GM04503 (cell line): ENCODE data around the gene UAP1L1.
"Not testable (repeated sequence)": the region's sequence is repeated elsewhere in the genome, so short reads cannot be mapped to it uniquely, and the experiment has no call there.

Source experiments
- DNase-seq: peaks from one replicate; pipeline ENCODE4 v3.0.0-alpha.2; 2012; ENCODE audit warnings: low read depth

The UAP1L1 gene

DNA sequence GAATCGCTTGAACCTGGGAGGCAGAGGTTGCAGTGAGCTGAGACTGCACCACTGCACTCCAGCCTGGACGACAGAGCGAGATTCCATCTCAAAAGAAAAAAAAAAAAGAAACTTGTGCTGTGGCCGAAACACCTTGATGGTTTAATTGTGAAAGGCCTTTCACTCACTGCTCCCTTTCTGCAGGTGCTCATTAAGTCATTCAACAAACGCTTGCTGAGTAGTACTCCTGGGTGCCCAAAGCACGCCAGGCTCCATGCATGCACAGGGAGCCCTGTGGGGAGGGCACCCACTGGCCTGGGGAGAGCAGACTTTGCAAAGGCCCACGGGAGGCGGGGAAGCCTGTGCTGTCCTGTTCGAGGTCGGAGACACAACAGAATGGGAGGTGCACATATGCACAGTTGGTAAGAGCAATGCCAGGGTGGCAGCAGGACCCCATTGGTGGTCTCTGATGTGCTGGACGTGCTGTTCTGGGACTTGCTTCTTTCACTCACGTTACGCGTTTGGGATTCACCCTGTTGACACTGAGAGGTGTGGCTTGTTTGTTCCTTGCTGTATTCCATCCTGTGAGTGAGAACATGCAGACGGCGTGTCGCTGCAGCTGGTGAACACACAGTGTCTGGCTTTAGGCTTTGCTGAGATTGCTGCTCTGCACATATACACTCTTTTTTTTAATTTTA lies 20.4 kb upstream of the UAP1L1 start:
- DNase-seq: no peak

DNA sequence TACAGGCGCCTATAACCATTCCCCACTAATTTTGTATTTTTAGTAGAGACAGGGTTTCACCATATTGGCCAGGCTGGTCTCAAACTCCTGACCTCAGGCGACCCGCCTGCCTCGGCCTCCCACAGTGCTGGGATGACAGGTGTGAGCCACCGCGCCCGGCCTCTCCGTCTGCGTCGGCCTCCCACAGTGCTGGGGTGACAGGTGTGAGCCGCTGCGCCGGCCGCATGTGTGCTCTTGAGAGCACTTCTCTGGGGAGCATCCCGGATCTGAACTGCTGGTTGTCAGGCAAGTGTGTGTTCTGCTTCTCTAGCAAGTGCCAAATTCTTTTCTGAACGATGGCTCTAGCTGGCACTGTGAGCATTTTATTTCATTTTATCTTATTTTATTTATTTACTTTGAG lies 19.8 kb upstream of the UAP1L1 start:
- DNase-seq: no peak

DNA sequence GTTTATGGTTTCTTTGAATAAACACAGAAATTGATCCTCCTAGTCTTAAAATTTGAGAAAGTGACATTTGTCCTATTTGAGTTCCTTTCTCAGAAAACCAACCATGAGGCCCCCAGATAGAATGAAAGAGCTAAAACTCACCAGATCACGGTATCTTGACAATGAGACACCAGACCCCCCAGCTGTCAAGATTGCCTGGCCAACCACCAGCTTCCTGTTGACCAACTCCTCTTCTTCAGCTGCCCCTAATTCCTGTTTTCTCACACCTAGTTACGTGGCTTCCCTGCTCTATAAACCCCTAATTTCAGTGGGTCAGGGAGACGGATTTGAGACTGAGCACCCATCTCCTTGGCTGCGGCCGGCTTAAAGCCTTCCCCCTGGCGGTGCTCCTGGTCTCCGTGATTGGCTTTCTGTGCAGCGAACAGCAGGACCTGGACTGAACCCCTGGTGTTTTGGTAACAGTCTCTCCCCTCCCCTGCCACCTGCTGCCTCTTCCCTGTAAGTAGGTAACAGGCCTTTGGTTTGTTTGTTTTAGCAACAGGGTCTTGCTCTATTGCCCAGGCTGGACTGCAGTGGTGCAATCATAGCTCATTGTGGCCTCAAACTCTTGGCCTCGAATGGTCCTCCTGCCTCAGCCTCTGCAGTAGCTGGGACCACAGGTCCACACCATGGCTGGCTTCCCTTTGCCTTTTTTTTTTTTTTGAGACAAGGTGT lies 18.6 kb upstream of the UAP1L1 start:
- DNase-seq: no peak

DNA sequence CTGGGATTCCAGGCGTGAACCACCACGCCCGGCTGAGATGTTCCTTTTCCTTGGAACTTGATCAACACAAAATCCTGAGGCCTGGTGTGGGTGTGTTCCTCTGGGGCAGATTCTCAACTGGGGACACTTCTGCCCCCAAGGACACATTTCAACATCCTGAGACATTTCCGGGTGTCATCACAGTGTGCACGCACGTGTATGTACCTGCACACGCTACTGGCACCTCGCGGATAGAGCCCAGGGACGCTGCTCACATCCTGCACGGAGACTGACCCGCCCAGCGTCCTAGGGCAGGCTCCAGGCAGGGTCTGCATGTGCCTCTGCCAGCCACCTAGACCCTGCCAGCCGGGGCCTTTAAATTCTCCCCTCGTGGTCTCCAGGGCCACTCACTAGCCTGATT lies 14.9 kb upstream of the UAP1L1 start:
- DNase-seq: no peak

DNA sequence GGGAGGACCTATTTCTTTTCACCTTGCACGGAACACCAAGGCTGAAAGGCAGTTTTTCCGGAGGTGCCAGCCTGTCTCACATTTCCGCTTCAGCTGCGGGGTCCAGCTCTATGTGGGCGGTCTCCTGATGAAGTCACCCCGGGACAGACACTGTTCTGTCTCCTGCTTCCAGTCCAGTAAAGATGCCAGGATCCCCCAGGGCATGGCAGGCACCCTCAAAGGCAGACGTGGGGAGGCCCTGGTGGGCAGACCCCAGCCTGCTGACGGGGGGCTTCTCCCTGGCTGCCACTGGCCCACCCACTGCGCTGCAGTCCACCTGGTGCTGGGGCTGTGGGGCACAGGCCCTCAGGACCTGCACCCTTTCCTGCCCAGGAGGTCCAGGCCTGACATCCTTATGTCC lies 14.5 kb upstream of the UAP1L1 start:
- not testable (repeated sequence) for DNase-seq

DNA sequence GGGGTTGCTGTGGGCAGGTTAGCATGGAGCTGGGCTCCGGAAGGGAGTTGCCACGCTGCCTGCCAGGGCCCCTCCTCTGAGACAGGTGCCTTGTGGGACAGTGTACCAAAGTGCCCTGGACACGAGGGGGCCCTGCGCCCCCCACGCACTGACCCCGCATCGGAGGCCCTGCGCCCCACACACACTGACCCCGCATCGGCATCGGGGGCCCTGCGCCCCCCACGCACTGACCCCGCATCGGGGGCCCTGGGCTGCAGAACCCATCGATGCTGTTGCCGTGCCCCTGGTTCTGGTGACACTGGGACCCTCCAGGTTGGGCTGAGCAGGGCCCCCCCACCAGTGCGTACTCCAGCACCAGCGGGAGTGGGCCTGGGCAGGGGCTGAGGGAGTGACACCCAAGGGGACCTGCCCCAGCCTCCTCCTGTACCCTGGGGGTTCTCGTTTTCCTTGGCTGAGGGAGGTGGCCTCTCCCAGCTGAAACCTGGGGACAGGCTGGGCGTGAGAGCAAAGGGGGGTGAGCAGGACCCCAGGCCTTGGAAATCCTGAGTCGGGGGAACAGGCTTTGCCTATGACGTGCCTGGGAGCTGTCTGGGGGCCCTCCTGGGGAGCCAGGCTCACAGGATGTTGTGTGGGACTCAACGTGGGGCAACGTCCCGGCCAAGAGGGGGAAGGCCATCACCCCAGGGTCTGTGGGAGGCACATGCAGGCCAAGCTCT lies 13.8 kb upstream of the UAP1L1 start:
- DNase-seq: no peak

DNA sequence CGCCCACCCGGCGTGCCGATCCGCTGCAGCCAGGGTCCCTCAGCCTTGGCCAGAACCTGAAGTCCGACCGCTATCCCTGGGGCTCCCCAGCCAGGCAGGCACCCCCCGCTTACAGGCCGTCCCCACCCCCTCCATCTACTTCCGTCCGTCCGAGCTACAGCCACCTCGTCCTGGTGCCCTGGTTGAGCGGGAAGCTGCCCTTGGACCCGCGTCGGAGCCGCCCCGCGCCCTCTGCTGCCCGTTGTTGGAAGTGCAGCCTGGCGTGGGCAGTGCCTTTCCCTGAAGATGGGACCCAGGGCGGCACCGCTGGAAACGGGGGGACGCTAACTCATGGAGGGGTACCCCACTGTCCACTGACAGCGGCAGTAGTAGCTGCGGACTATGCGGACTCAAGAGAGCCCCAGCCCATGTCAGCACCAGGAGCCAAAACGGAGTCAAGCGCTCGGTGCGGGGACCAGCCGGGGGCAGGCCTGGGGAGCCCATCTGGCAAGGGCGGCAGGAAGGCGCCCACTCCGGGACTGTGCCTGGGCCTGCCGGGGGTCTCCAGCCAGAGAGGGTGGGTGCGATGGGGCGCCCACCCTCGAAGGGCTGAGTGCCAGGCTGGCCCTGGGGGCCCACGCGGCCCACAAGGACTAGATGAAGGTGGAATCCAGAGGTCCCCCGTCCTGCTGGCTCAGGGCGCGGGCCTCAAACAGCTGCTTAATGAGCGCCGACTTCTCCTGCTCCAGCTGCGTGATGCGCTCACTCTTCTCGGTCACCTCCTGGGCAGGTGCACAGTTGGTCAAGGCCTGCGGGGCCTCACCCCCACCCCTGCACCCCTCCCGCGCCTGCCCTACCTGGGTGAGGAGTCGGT lies 13.1 kb upstream of the UAP1L1 start:
- no peak for DNase-seq

DNA sequence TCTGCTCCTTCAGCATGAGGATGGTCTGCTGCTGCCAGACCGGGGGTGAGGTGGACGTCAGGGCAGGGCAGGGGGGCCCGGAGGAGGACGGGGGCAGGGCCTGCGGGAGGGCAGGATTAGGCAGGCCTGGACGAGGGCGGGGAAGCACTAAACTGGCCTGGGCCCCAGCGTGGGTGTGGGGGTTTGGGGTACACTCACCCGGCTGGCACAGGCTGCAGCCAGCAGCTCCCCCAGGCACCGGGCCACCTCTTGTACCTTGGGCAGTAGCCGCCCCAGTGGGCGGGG lies 12.5 kb upstream of the UAP1L1 start:
- no peak for DNase-seq

DNA sequence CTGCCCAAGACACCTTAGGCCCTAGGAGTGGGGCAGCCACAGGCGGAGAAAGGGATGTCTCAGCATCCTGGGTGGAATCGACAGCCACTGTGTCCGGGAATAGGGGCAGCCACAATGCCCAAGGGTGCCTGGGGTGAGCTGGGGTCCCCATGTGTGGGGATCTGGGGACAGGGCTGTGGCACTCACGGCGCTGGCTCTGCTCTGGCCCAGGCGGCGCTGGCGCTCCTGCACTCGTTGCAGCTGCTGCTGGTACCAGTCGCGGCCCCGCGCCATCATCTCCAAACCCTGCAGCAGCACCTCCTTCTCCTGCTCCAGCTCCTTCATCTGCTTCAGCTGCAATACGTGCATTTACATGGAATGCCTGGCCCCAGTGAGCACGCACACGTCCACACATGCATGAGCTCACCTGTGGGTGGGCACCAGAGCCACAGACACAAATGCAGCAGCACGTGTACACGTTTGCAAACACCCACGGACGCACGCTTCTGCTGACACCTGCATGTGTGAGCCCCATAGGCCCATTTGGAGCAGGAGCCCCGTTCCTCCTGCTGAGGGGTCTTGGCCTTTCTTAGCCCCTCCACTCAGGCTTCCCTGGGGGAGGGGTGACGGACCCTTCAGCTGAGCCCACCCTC lies 11.9 kb upstream of the UAP1L1 start:
- no peak for DNase-seq

DNA sequence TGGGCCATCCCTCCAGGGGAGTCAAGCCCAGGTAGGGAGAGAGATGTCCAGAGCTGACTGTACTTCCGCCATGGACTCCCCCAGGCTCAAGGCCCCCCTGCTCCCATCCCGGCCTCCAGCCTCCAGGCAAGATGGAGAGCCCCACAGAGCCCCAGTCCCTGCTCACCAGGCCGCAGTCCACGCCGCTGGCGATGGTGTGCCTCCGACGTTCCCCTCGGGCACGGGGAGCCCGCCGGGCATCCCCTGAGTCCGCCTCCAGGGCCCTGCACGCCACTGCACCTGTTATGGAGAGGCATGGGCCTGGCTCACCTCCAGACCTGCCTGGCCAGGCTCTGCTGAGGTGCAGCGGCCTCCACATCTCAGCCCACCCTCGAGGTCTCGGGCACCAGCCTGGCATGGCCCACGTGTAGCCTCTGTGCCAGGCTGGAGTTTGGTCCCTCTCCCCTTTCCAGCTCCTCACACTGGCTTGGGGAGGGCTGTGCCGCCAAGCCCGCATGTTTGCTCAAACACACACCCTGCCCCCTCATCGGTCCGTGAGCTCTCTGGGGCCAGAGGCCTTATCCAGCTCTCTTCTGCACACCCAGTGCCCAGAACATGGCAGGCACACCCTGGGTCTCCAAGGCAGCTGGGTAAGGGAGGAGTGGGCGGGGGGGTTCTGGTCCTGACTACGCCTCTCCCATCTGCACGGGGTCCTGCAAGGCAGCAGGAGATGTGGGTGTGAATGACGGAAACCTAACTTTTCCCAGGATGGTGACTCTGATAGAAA lies 11.0 kb upstream of the UAP1L1 start:
- DNase-seq: no peak

DNA sequence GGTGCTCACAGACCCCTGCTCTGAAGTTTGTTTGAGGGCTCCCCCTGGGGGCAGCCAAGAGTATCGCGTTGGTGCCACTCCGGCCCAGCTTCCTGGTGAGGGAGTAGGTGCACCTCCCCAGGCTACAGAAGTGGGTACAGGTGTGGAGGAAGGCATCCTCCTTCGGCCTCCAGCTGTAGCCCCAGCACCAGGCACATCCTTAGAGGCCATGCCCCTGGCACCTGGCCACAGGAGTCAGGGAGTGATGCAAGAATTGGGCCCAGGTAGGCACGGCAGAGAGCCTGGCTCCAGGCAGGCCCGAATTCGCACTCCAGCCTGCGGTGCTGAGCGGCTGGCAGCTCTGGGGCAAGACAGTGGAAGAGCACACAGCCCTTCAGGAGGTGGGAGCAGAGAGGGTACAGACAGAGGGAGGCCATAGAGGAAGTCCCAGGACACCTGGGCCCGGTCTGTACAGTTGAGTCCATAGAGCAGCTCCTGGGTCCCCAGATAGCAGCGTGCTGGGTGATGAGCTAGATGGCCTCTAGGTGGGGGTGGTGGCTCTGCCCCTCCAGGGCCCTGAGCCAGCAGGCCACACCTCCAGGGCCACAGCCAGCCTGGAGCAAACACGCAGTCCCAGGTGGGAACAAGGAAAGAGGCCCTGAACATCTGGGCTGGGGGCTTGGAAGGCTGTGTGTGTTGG lies 9.3 kb upstream of the UAP1L1 start:
- no peak for DNase-seq

DNA sequence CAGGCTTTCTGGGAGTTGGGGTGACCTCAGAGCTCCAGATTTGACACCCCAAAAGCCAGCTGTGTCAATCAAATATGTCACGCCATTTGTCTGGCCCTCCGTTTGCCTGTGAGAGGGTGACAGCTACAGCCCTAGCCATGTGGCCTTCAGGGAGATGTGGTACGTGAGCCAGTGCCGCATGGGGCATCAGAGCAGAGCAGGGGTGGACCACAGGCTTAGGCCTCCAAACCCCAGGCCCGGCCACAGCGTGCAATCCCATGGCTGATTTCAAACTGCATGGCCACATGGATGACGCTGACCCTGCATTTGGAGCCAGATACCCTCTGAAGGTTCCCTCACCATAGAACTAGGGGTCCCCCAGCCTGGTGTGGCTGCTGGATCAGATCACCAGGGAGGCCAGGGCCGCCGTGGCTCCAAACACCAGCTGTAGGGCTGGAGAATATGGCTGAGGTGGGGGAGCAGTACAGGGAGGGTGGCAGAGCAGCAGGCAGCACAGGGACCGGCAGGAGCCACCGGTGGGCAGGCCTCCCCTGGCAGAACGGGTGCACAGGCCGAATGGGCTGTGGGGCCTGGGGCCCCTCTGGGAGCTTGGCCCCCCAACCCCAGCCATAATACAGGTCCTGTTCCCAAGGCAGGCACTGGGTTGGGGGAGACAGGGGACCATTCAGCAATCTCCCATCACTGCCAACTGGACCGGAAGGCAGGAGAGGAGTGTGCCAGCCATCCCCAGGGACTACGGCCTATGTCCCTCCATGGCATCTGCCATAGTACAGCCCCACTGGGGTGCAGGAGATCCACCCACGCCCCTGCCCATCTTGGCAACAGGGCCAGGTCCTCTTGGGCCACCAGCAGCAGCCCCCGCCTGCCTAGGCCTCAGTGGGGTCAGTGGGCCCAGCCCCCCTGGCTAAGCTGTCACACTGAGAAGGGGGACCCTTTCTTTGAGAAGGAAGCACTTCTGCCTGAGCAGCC lies 8.5 kb upstream of the UAP1L1 start:
- DNase-seq: no peak

DNA sequence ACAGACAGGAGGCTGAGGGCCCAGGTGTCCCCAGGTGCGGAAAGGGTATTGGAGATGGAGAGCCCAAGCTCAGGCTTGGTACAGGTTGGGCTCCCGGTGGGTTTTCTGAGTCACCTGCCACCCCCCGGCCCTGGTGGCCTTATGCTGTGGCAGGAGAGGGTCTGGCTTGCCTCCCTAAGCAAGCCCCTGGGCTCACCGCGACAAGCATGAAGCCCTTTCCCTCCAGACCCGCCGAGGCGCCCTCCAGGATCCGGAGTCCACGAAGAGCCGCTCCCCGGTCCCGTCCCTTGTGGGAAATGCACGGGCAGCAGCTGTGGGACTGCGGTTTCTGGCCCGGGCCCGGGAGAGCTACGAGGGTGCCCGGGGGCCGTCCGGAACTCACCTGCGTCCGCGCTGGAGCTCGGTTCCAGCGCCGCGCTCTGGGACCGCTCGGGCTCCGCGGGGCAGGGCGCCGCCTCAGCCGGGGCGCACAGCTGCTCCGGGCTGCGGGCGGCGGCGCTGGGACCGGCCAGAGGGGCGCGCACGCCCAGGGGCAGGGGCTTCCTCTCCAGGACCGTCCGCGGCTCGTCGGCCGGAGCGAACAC lies 7.7 kb upstream of the UAP1L1 start:
- no peak for DNase-seq

DNA sequence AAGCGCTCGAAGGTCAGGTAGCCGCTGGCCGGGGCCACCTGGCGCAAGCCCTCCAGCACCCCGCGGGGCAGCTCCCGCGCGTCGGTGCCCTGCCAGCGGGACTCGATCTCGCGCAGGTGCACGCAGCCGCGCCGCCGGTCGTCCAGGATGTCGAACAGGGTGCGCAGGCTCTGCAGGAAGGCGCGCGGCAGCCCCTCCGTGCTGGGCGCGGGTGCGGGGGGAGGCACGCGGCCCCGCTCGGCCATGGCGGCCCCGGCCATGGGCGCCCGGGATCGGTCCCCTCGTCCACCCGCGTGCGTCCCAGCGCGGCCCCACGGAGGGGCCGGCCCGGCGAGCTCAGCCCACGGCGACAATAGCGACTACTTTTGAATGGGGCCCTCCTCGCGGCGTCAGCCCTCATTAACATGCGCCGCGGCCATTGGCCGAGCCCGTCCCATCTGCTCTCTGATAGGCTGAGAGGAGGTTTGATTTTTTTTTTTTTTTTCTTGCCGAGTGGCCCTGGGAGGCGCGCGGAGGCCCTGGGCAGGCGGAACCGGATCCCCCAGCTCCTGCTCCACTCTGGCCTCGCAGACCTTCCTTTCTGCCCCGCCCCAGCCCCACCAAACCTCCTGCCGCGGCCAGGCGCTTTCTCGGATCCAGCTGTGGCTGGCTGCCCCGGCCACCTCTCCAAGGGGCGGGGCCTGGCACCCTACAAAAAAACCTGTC lies 7.0 kb upstream of the UAP1L1 start, which contains the start of gene SAPCD2:
SAPCD2 (minus strand) TSS at position 357 of the 705 bp plus-strand sequence; CDS start at position 260, 97 bp downstream.
- DNase-seq: no peak

DNA sequence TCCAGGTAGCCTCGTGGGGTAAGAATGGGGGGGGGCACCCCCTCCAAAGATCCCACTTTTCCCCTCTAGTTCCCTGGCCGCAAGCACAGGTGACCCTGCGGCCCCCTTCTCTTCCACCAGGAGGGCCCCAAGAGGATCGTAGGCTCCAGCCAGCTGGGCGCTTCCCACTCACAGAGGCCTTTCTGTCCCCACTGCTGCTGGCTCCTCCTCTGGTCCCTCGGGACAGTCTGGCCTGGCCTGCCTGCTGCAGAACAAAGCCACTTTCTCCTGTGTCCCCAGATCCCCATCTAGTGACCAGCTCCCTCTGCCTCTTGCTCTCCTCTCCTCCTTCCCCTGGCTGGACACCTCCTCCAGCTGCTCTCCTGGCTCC lies 6.4 kb upstream of the UAP1L1 start:
- no peak for DNase-seq

DNA sequence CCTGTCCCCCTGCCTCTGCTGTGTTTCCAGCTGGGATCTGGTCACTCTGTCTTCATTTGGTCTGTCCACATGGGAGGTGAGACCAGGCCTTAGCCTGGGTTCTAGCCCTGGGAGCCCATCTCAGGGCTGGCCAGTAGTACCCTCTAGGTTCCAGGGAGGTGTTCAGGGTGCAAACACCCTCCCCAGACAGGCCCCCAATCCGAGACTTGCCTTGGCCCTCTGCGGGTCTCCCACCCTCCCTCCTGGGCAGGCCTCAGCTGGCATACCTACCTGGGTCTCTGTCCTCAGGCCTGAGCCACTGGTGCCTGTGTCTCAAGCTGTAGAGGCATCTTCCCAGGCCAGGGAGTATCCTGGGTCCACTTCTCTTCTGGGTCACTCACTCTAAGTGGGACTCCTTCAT lies 6.0 kb upstream of the UAP1L1 start:
- DNase-seq: no peak

DNA sequence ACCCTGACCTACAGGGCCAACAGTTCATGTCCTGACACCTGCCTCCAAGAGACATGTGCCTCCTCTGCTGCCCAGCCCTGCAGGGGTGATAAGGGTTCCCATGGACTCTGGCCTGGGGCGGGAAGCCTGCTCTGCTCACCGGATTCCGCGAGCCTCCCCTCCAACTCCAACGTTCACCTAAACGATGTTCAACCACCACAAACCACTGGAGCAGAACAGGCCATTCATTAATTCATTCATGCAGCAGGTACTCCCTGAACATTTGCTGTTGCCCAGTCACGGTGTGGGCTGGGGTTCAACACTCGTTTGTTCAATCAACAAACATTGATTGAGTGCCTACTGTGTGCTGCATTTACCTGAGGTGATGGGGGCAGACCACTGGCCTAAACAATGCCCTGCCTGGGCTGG lies 3.3 kb upstream of the UAP1L1 start:
- no peak for DNase-seq

DNA sequence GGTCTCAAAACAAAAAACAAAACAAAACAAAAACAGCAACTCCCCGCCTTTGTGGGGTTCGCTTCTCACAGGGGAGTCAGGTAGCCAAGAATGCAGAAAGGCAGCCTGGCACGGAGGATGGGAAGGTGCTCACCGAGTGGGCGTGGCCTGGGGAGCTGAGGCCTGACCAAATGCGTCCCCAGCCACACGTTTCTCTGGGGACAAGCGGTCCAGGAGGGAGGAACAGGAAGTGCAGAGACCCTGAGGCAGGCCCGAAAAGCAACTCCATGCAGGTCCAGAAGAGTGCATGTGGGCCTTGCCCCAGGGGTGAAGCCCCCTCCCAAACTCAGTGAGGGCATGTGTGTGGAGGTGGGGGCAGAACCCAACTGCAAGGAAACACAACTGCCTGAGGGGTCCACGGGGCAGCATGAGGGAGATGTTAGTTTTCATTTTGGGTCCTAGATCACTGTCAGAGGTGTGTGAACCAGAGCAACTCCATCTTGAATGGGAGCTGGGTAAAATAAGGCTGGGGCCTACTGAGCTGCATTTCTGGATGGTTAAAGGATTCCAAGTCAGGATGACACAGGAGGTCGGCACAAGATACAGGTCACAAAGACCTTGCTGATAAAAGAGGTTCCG lies 2.6 kb upstream of the UAP1L1 start:
- no peak for DNase-seq
